HCT116 (cell line): ENCODE measurements around the gene ZNF236.

Experiments used
- EZH2 ChIP-seq: fragments of 200-600 bp; sonication (generic); IDR thresholded peaks from 2 replicates; pipeline ENCODE4 v1.6.1; 2017; ENCODE audit warnings: antibody characterized with exemption, mixed run types
- EZH2phosphoT487 ChIP-seq: fragments of 200-600 bp; IDR thresholded peaks from 2 replicates; pipeline ENCODE4 v1.6.1; 2018; ENCODE audit warnings: antibody characterized with exemption, borderline replicate concordance
- FOSL1 ChIP-seq: IDR thresholded peaks from 2 replicates; pipeline ENCODE4 v1.6.1; 2012; ENCODE audit warnings: low read depth
- JUND ChIP-seq: IDR thresholded peaks from 2 replicates; pipeline ENCODE4 v1.6.1; 2012
- POLR2A ChIP-seq: IDR thresholded peaks from 2 replicates; pipeline ENCODE4 v1.7.0; 2011; ENCODE audit warnings: borderline replicate concordance; ENCODE audit not compliant: insufficient read depth, insufficient read length; ENCODE audit errors: extremely low read depth
- POLR2AphosphoS5 ChIP-seq: IDR thresholded peaks from 2 replicates; pipeline ENCODE4 v1.6.1; 2011; ENCODE audit warnings: mild to moderate bottlenecking, low read depth, low read length, moderate library complexity
- TCF7L2 ChIP-seq: IDR thresholded peaks from 2 replicates; pipeline ENCODE4 v1.7.0; 2011; ENCODE audit warnings: borderline replicate concordance, inconsistent platforms; ENCODE audit not compliant: insufficient read depth, insufficient read length; ENCODE audit errors: extremely low read depth
- YY1 ChIP-seq: IDR thresholded peaks from 2 replicates; pipeline ENCODE4 v1.6.1; 2011; ENCODE audit warnings: low read length, low read depth, moderate library complexity, mild to moderate bottlenecking; ENCODE audit not compliant: insufficient replicate concordance; ENCODE audit errors: extremely low read depth
- TF ChIP-seq, protein P1 (sequence below), 3 experiments: fragments of 200-600 bp in 1 of 3; sonication (generic) in 1 of 3; IDR thresholded peaks in 2 of 3; conservative IDR thresholded peaks in 1 of 3; 2 replicates each; pipeline ENCODE4 v1.5.1; 2012 to 2017; ENCODE audit warnings: low read depth in 2 of 3, low read length in 2 of 3, antibody characterized with exemption in 1 of 3, borderline replicate concordance in 1 of 3, control low read depth in 1 of 3, mild to moderate bottlenecking in 1 of 3, mixed read lengths in 1 of 3, mixed run types in 1 of 3, moderate library complexity in 1 of 3; ENCODE audit not compliant: insufficient read depth in 1 of 3
- TF ChIP-seq, protein P2 (sequence below): IDR thresholded peaks from 2 replicates; pipeline ENCODE4 v1.6.1; 2011; ENCODE audit warnings: mild to moderate bottlenecking, low read length, moderate library complexity; ENCODE audit not compliant: insufficient replicate concordance; ENCODE audit errors: extremely low read depth
- TF ChIP-seq, protein P3 (sequence below): IDR thresholded peaks from 2 replicates; pipeline ENCODE4 v1.6.1; 2012

DNA sequence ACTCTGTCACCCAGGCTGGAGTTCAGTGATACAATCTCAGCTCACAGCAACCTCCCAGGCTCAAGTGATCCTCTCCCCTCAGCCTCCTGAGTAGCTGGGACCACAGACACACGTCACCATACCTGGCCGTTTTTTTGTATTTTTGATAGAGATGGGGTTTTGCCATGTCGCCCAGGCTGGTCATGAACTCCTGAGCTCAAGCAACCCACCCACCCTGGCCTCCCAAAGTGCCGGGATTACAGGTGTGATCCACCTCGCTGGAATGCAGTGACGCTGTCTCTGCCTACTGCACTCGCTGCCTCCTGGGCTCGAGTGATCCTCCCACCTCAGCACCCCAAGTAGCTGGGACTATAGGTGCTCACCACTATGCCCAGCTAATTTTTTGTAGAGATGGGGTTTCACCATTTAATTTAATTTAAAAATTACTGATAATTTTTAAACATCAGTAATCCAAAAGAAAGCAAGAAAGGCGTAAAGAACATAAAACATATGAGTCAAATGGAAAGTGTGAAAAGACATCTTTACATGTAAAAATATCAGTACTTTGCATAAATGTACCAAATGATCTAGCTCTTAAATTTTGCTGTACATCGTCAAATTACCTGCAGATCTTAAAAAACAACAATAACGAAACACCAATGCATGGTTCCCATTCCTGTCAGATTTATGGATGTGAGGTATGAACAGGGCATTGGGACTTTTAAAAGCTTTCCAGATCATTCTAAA, 2.8 kb upstream of the ZNF236 start:
- TF ChIP-seq, protein P1, sequence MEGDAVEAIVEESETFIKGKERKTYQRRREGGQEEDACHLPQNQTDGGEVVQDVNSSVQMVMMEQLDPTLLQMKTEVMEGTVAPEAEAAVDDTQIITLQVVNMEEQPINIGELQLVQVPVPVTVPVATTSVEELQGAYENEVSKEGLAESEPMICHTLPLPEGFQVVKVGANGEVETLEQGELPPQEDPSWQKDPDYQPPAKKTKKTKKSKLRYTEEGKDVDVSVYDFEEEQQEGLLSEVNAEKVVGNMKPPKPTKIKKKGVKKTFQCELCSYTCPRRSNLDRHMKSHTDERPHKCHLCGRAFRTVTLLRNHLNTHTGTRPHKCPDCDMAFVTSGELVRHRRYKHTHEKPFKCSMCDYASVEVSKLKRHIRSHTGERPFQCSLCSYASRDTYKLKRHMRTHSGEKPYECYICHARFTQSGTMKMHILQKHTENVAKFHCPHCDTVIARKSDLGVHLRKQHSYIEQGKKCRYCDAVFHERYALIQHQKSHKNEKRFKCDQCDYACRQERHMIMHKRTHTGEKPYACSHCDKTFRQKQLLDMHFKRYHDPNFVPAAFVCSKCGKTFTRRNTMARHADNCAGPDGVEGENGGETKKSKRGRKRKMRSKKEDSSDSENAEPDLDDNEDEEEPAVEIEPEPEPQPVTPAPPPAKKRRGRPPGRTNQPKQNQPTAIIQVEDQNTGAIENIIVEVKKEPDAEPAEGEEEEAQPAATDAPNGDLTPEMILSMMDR (IDR thresholded peaks at IDR 0.05 in 2 of 3, conservative IDR thresholded peaks at IDR 0.05 in 1 of 3; ENCODE audit: borderline replicate concordance in 1 of 3, insufficient read depth in 1 of 3, low read depth in 2 of 3, low read length in 2 of 3), result no peak
- no peak for TF ChIP-seq POLR2A
- TF ChIP-seq, protein P2, sequence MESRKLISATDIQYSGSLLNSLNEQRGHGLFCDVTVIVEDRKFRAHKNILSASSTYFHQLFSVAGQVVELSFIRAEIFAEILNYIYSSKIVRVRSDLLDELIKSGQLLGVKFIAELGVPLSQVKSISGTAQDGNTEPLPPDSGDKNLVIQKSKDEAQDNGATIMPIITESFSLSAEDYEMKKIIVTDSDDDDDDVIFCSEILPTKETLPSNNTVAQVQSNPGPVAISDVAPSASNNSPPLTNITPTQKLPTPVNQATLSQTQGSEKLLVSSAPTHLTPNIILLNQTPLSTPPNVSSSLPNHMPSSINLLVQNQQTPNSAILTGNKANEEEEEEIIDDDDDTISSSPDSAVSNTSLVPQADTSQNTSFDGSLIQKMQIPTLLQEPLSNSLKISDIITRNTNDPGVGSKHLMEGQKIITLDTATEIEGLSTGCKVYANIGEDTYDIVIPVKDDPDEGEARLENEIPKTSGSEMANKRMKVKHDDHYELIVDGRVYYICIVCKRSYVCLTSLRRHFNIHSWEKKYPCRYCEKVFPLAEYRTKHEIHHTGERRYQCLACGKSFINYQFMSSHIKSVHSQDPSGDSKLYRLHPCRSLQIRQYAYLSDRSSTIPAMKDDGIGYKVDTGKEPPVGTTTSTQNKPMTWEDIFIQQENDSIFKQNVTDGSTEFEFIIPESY, result no peak
- TF ChIP-seq YY1, result no peak
- TF ChIP-seq EZH2, result no peak
- no peak for TF ChIP-seq POLR2AphosphoS5
- TF ChIP-seq EZH2phosphoT487, result no peak
- no peak for TF ChIP-seq TCF7L2
- TF ChIP-seq FOSL1, result no peak
- no peak; the same call in 1 of the 2 replicates for TF ChIP-seq JUND
- TF ChIP-seq, protein P3, sequence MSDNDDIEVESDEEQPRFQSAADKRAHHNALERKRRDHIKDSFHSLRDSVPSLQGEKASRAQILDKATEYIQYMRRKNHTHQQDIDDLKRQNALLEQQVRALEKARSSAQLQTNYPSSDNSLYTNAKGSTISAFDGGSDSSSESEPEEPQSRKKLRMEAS, result no peak
